Spleen (tissue), 11 donors: Measurements from ENCODE around the gene COBL. TPM values are rescaled to one million over a fixed set of nuclear protein-coding genes. Genes with fewer than 3 reads are reported as not detected.

Experiments
- DNase-seq: peaks from one replicate; pipeline ENCODE4 v3.0.0-alpha.2; 2020
- H3K27ac ChIP-seq, 8 donors: fragments of 200-600 bp; sonication (generic) in 7 of 8; 1 replicate in 4 of 8; 2 replicates in 4 of 8; pipeline versions ENCODE4 v1.5.0 to v1.8.0; 2016 to 2021; ENCODE audit warnings: inconsistent platforms in 4 of 8, mild to moderate bottlenecking in 4 of 8, moderate library complexity in 1 of 8
- H3K27me3 ChIP-seq, 7 donors: fragments of 200-600 bp; sonication (generic) in 6 of 7; replicated peaks in 1 of 7; 1 replicate in 4 of 7; 2 replicates in 3 of 7; pipeline versions ENCODE4 v1.5.0 to v1.8.0; 2016 to 2021; ENCODE audit warnings: inconsistent platforms in 3 of 7, mild to moderate bottlenecking in 1 of 7
- H3K36me3 ChIP-seq, 6 donors: fragments of 200-600 bp; sonication (generic) in 5 of 6; 1 replicate in 4 of 6; 2 replicates in 2 of 6; pipeline versions ENCODE4 v1.5.0 to v1.8.0; 2016 to 2021; ENCODE audit warnings: inconsistent platforms in 2 of 6
- H3K4me1 ChIP-seq, 6 donors: fragments of 200-600 bp; sonication (generic) in 5 of 6; 1 replicate in 3 of 6; 2 replicates in 3 of 6; pipeline versions ENCODE4 v1.5.0 to v1.8.0; 2016 to 2021; ENCODE audit warnings: inconsistent platforms in 3 of 6
- H3K4me3 ChIP-seq, 8 donors: fragments of 200-600 bp; sonication (generic) in 7 of 8; 1 replicate in 4 of 8; 2 replicates in 4 of 8; pipeline versions ENCODE4 v1.5.0 to v1.8.0; 2016 to 2021; ENCODE audit warnings: inconsistent platforms in 4 of 8, mild to moderate bottlenecking in 4 of 8, moderate library complexity in 2 of 8
- H3K9me3 ChIP-seq, 8 donors: fragments of 200-600 bp; sonication (generic) in 7 of 8; 1 replicate in 4 of 8; 2 replicates in 4 of 8; pipeline versions ENCODE4 v1.5.0 to v1.8.0; 2016 to 2021; ENCODE audit warnings: inconsistent platforms in 4 of 8
- CTCF ChIP-seq, 11 experiments: fragments of 200-600 bp in 7 of 11; fragments of 450-650 bp in 4 of 11; sonication (generic) in 4 of 11; IDR thresholded peaks in 8 of 11; conservative IDR thresholded peaks in 3 of 11; 1 replicate in 7 of 11; 2 replicates in 4 of 11; pipeline versions ENCODE4 v1.4.0 to v1.8.0; 2016 to 2021; ENCODE audit warnings: antibody characterized with exemption in 11 of 11, inconsistent platforms in 4 of 11, mild to moderate bottlenecking in 1 of 11
- POLR2A ChIP-seq, 3 donors: fragments of 450-650 bp; IDR thresholded peaks; one replicate each; pipeline ENCODE4 v1.5.1; 2017; ENCODE audit warnings: antibody characterized with exemption in 3 of 3, mild to moderate bottlenecking in 1 of 3
- POLR2AphosphoS5 ChIP-seq, 3 donors: sonication (generic); formaldehyde crosslinking; IDR thresholded peaks; one replicate each; pipeline ENCODE4 v1.5.1; 2017; ENCODE audit warnings: antibody characterized with exemption in 3 of 3
- WGBS, 5 donors: extraction: QIAGEN DNeasy Blood & Tissue Kit in 3 of 5; methylation state at CpG; one replicate each; pipeline versions ENCODE4 v1.1.5 to v1.1.7; 2013 to 2018; 5-methylcytosine and 5-hydroxymethylcytosine counted together
- intact Hi-C: fragments of 100-400 bp; cut with DNase I; formaldehyde crosslinking; loops from one replicate; pipeline ENCODE4 v1.15.0; 2023; ENCODE audit warnings: low total_unique reads
- polyA plus RNA-seq, 3 donors: library from polyadenylated mRNA; stranded (reverse); fragments of 200-250 nt; gene quantifications; one replicate each; pipeline ENCODE4 v1.2.1, GENCODE V29; 2013
- total RNA-seq, 7 donors: library from RNA; depleted of rRNA in 3 of 7; stranded (reverse); fragments of >200 nt in 3 of 7; fragmentation: NEBNext Ultra II Directional in 4 of 7; extraction: Animal tissue kit (Norgen Biotek cat#: 25700) in 4 of 7; gene quantifications; one replicate each; pipeline versions ENCODE4 v1.1.0 to v1.2.1, GENCODE V29; 2016 to 2021
- donor health status: healthy with polysubstance abuse.
- donor health status: DM: no; HTN: no; CAD: no; lungs with moderate emphysema.
- donor health status: DM: no; HTN: no; CAD: no.
- donor health status: Bipolar disorder and iron deficiency.
- donor health status: healthy.
- donor health status: DM: no; HTN: no; CAD: no.
- donor health status: DM: yes; HTN: yes; CAD: no.

The COBL gene
- total and polyA plus RNA-seq, 10 donors: 0.09 to 0.80 (median 0.57) TPM; not detected in 1

GRCh38 chr7:50982626-50983025 is 334.0 kb downstream of the COBL start:
- 60 to 78% (median 70%) methylated on average over 2 of the region's 2 CpGs; no CpG with 5 or more reads in 1 of the 5 donors for WGBS, 5 donors
- intact Hi-C loops: no loop called here
- Histone ChIP-seq H3K27me3 (peaks cover 0 to 9% (median 0%) of the 10 kb centered on the region in 7 donors), H3K27ac (no peak overlapping the region), H3K9me3 (peaks cover 0 to 12% (median 8%) of the 10 kb centered on the region in 8 donors), H3K36me3 (no peaks in the 10 kb centered on the region), H3K4me1 (no peaks in the 10 kb centered on the region), H3K4me3 (no peak overlapping the region)
- no peak for TF ChIP-seq CTCF (IDR thresholded peaks at IDR 0.05 in 8 of 11, conservative IDR thresholded peaks at IDR 0.05 in 3 of 11)
- TF ChIP-seq POLR2AphosphoS5 (IDR thresholded peaks at IDR 0.05): no peak
- no peak for TF ChIP-seq POLR2A (IDR thresholded peaks at IDR 0.05)
- no peak for DNase-seq

- intact Hi-C loops: no loop called here
- no peaks in the 10 kb centered on the region for H3K4me1 ChIP-seq
- H3K4me3 ChIP-seq: no peak overlapping the region
- DNase-seq: no peak
- H3K9me3 ChIP-seq: peaks cover 0 to 12% (median 8%) of the 10 kb centered on the region in 8 donors
- no peak overlapping the region for H3K27ac ChIP-seq
- TF ChIP-seq CTCF (IDR thresholded peaks at IDR 0.05 in 8 of 11, conservative IDR thresholded peaks at IDR 0.05 in 3 of 11) (no peak), POLR2AphosphoS5 (IDR thresholded peaks at IDR 0.05) (no peak), POLR2A (IDR thresholded peaks at IDR 0.05) (no peak)
- WGBS, 5 donors: 90 to 97% (median 92%) methylated on average over 6 of the region's 6 CpGs
- peaks cover 0 to 9% (median 0%) of the 10 kb centered on the region in 7 donors for H3K27me3 ChIP-seq
- no peaks in the 10 kb centered on the region for H3K36me3 ChIP-seq
Measured at GRCh38 chr7:50981743-50982142, 334.9 kb downstream of the COBL start.

GRCh38 chr7:50980411-50980810 is 336.2 kb downstream of the COBL start:
- TF ChIP-seq CTCF (IDR thresholded peaks at IDR 0.05 in 8 of 11, conservative IDR thresholded peaks at IDR 0.05 in 3 of 11) (no peak), POLR2A (IDR thresholded peaks at IDR 0.05) (no peak), POLR2AphosphoS5 (IDR thresholded peaks at IDR 0.05) (no peak)
- Histone ChIP-seq H3K9me3 (peaks cover 0 to 19% (median 8%) of the 10 kb centered on the region in 8 donors), H3K27me3 (peaks cover 0 to 9% (median 0%) of the 10 kb centered on the region in 7 donors), H3K4me3 (no peak overlapping the region), H3K4me1 (no peaks in the 10 kb centered on the region), H3K36me3 (no peaks in the 10 kb centered on the region), H3K27ac (no peak overlapping the region)
- 93 to 98% (median 94%) methylated on average over 3 of the region's 3 CpGs for WGBS, 5 donors
- DNase-seq: no peak
- intact Hi-C loops: no loop called here

- Histone ChIP-seq H3K36me3 (no peaks in the 10 kb centered on the region), H3K4me1 (no peaks in the 10 kb centered on the region), H3K27ac (no peak overlapping the region), H3K4me3 (no peak overlapping the region), H3K9me3 (peaks cover 0 to 19% (median 8%) of the 10 kb centered on the region in 8 donors), H3K27me3 (peaks cover 0 to 9% (median 0%) of the 10 kb centered on the region in 7 donors)
- no peak for TF ChIP-seq POLR2A (IDR thresholded peaks at IDR 0.05)
- no peak for TF ChIP-seq CTCF (IDR thresholded peaks at IDR 0.05 in 8 of 11, conservative IDR thresholded peaks at IDR 0.05 in 3 of 11)
- no peak for TF ChIP-seq POLR2AphosphoS5 (IDR thresholded peaks at IDR 0.05)
- DNase-seq: no peak
- intact Hi-C loops: no loop called here
- 69 to 86% (median 76%) methylated on average over 2 of the region's 2 CpGs for WGBS, 5 donors
Measured at GRCh38 chr7:50978633-50979215, 337.9 kb downstream of the COBL start.
